GM08714 (cell line): ENCODE results near the gene NOS1AP.

Experiments used
- H3K4me3 ChIP-seq: fragments of 200-500 bp; sonication (Bioruptor generic); 2 replicates; pipeline ENCODE4 v1.5.1; 2014; ENCODE audit warnings: mild to moderate bottlenecking, low read length, inconsistent platforms
- ZNF274 ChIP-seq: IDR thresholded peaks from 2 replicates; pipeline ENCODE4 v1.6.1; 2012; ENCODE audit warnings: mild to moderate bottlenecking, low read depth, low read length

The NOS1AP gene

DNA sequence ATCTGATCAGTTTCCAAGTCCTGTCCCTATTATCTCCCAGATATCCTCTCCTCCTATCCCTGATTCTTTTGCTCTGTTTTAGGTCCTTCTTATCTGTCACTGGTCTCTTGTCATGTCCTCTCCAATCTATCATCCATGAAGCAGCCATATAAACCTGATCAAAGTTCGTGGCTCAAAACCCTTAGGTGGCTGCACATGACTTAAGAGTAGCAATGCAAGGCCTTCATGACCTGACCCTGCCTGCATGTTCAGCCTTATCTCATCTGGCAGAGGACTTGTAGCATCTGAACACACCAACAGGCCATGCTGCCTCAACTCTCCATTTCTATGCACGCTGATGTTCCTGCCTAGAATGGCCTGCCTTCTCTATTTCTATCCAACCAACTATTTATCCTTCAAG, 65.2 kb downstream of the NOS1AP start:
- H3K4me3 ChIP-seq, result no peak overlapping the region
- no peak for TF ChIP-seq ZNF274

DNA sequence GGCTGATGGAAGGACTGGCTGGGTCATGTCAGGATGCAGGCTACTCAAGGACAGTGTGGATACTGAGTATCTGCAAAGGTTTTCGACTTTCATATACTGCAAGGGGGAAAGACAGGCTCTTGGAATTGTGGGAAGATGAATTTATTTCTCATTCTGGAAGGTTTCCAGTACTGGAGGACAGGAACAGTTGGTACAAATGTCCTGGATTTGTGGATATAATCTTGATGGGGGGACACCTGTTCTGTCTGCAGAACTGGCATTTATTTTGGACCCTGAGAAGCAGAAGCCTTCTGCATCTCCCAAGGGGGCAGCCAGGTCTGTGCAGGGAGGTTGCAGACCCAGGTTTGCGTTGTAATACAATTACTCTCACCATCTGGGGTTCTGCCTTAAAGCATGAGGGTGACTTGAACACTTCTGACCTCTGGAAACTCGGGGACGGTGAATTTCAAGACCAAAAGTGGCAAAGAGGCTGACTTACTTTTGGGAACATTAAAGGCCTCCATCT, 65.8 kb downstream of the NOS1AP start:
- no peak overlapping the region for H3K4me3 ChIP-seq
- TF ChIP-seq ZNF274, result no peak

DNA sequence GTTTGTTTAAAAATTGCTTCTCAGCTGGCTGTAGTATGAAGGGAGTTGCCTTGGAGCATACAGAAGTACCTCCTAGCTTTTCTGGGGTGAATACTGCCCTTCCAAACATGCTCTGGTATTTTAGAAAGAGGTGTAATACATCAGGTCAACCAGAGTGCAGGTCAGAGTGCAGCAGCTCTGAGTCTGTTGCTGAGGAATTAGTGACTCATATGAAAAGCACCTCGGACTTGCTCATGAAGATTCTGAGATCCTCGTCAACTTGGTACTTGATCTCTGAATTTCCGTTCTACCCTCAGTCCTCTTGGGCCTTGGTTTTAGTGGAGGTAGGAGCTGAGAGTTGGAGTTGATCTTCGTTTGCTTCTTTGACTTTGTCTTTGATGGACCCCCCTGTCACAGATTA, 67.3 kb downstream of the NOS1AP start:
- H3K4me3 ChIP-seq, result no peak overlapping the region
- no peak for TF ChIP-seq ZNF274

DNA sequence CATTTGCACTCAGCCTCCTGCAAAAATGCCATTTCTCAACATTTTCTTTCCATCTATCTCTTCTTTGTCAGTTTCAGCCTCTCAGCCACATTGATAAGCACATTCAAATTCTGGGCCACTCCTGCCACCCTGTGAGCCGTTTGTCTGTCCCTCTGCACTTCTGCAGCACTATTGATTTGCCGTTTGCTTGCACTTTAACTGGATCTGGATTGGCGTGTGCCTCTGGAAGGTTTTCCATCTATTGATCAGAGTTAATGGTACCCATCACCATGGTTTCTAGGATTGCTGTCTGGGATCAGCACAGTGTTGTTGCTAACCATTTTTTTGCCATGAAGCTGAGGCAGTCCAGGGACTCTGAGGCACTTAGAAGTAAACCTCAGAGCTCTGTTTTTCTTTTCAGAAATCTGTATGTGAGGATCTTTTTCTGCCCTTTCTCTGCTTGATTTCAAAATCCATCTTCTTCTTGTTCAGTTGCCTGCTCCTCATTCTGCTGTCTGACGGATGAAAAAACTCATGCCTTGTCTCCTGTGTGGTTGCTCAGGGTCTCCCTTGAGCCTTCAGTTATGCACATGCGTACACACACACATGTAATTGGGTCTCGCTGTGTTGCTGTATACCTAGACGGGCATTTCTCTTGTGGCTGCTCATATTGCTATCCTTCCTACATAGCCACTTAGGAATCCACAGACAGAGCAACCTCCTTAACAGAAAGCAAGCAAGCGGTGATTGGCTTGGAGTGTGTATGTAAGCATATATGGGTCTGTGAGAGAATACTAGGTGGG, 67.9 kb downstream of the NOS1AP start:
- no peak for TF ChIP-seq ZNF274
- H3K4me3 ChIP-seq, result no peak overlapping the region

DNA sequence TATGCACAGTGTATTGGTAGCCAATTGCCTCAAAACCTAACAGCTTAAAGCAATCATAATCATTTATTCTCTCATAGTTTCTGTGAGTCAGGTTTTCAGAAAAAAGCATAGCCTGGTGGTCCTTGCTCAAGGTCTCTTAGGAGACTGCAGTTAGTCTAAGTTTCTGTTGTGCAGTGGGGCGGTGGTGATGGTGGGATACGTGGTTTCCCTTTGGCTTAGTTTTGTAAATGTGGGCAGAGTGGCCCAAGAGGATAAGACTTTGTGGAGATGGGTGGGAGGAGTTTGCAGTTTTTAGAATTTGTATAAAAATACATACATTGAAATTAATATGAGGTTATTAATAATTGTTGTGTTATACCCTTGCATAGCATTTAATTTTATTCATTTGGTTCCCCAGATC, 68.6 kb downstream of the NOS1AP start:
- no peak overlapping the region for H3K4me3 ChIP-seq
- TF ChIP-seq ZNF274, result no peak

DNA sequence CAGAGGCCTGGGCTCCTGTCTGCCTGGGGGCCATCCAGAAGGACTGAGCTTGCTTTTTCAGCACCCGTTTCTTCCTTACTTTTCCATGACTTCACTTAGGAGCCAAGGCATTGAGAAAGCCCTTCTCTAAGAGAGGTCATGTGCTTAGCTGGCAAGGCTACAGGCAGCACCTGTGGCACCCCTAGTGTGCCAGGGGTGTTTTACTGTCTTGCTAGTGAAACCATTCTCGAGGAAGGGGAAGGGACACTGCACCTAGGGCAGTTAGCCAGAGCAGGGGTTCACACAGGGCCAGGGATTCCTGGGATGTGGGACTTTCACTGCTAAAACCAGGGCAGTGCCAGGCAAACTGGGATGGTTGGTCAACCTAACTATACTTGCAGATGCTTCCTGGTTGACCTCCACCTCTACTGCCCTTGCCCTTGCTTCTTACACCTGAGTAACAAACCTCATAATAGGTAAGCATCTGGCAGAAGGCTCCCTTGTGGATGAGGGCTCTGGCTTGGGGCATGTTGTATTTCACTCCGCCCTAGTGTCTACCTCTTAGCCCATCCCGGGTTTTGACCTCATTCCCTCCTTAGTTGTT, 69.2 kb downstream of the NOS1AP start:
- TF ChIP-seq ZNF274, result no peak

DNA sequence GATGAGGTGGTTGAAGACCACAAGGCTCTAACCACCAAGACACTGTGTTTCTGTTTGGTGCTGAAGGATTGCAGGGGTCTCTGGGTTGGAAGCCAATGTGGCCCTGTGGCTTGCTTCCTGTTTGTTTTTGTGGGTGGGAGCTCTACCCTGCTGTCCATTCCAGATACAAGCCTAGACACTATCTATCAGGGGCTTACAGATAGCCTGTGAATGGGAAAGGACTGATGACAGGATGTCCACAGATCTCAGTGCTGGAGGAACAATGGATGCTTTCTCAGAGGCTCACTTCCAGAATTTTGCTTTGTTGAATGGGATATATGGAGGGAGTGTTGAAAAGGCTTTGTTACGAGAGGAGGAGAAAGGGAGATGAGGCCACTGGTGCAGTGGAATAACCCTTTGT, 69.7 kb downstream of the NOS1AP start:
- H3K4me3 ChIP-seq, result no peak overlapping the region
- no peak for TF ChIP-seq ZNF274

More for the DNA sequence above, 69.2 kb downstream of the NOS1AP start:
- H3K4me3 ChIP-seq, result no peak overlapping the region

DNA sequence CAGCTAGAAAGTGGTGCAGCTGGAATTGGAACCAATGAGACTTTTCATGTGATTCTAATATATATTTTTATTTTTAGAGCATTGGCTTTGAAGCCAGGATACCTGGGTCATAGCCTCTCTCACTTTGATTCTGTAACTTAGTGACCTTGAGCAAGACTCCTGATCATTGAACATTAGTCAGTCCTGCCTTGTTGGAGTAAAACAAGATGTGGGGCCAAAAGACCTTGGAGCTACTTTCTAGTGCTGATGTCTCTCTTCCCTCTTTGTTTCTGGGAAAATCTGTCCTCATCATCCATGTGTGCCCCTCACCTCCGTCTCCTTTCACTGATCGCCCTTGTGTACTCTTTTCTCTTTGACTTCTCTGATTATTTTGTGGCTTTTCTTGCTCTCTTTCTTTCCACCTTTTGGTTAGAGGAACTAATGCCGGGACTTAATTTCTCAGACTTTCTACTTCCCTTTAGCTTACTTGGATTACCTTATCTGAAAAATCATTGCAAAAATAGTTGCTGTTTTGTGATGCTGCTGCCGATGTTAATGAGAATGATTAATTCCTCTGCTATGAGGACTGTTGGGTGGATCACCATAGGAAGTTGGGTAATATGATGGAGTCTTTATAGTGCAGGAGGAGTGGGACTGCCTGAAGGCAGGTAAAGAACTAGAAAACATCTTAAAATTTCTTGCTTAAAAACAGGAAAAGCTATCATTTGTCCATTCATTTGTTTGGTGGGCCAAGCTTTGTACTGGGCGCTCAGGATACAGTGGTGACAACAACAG, 72.0 kb downstream of the NOS1AP start:
- TF ChIP-seq ZNF274, result no peak
- no peak overlapping the region for H3K4me3 ChIP-seq

DNA sequence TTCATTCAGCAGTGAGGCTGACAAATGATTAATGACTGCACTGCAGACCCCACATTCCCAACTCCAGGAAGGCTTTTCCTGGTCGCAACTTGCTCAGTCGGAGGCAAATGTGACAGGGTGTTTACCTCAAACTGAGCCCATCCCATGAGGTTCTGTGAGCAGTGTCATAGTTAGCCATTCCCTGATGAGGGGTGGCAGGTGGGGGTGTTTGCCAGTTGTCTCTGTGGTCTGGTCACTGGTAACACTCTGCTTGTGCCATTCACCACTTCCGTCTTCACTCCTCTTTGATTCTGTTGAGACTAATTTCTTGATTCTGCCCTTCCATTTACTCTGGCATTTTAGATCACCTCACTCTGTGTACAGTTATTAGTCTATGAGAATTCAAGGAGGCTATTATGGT, 73.5 kb downstream of the NOS1AP start:
- no peak for TF ChIP-seq ZNF274
- no peak overlapping the region for H3K4me3 ChIP-seq

DNA sequence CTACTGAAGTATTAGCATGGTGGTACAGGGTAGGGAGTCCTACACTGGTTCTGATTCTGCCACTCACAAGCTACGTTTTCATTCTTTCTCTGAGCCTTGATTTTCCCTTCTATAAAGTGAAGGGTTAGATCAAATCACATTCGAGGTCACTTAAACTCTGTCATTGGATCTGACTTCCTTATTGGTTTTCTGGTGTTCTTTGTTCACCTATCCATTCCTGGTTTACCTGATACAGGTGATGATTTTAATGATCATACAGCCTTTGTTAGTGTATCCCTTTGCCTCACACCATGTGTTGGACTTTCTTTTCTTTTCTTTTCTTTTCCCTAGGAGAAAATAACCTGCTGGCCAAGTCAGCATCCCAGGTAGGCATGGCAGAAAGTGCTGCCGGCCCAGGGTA, 74.8 kb downstream of the NOS1AP start:
- TF ChIP-seq ZNF274, result no peak
- no peak overlapping the region for H3K4me3 ChIP-seq

DNA sequence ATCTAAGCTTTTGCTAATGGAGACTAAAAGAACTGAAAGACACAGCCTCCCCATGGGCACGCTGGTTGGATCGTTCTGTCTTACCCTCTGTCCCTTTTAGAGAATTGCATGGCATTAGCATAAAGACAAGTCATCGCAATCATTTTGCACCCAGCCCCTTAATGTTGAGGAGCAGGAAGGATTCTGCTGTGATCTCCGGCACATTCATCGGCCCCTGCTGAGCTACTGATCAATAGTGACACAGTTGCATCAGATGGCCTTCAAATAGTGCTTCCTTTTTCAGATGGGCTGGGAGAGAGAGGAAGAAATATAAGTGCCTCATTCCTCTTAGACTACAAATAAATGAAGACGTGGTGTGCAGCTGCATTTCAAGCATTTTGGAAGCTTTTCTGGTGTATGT, 75.4 kb downstream of the NOS1AP start:
- H3K4me3 ChIP-seq, result no peak overlapping the region
- TF ChIP-seq ZNF274, result no peak

DNA sequence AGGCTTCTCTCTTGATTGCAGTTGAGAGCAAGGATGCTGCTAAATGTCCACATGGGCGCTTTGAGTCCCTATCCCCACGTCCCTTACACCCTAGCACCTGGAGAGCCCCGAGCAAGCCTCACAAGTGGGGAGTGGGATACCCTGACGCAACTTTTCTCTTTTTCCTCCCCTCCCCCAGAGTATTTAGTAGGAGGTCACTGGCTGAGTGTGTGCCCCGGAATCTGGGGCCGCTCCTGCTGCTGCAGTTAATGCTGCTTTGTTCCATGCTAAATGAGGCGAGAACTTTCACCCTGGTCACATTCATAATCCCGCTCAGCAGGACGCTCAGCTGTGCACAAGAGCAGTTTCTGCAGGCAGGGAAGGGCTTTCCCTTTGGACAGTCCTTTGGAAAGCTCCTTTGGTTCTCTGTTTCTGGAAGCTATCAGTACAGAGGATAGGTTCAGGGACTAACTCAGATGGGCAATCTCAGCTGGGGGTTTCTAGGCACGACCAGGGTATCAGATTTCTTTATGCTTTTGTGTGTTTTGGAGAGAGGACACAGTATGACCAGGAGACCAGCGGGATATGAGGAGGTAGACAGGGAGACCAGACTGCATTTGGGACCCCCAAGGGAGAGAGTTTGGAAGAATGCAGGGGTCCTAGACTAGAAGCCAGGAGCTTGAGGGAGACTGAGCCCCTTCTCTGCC, 75.9 kb downstream of the NOS1AP start:
- H3K4me3 ChIP-seq, result no peak overlapping the region
- TF ChIP-seq ZNF274, result no peak

DNA sequence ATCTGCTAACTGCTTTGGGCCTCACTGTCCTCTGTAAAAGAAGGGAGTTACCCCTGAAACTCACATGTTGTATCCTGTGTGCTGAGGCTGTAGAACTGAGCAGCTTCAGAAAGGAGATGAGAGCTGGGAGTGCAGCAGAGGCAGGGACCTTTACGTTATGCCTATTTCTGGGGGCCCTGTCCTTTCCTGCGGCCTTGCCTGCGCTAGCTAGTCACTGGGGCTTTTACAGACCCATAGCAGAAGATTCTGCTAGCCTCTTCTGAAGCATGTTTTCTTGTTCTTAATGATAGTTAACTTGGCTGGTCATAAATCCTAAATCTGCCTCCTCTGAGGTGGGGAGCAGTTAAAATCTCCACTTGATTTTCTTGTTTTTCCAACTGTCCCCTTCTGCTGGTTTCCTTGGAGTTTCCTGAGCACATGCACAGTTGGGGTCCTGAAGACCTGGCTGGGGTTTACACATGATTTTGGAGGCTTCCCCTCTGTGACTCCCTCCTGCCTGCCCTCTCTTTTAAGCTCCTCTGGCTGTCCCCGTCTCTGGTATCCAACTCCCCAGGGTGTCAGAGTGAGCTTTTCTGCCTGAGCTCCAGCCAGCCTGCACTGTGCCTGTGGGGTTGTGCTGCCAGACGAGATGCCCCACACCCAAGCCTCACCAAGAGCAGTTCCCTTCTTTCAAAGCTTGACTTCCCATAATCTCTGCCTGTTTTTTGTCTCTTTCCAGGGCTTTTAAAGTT, 76.6 kb downstream of the NOS1AP start:
- H3K4me3 ChIP-seq, result no peak overlapping the region
- TF ChIP-seq ZNF274, result no peak

DNA sequence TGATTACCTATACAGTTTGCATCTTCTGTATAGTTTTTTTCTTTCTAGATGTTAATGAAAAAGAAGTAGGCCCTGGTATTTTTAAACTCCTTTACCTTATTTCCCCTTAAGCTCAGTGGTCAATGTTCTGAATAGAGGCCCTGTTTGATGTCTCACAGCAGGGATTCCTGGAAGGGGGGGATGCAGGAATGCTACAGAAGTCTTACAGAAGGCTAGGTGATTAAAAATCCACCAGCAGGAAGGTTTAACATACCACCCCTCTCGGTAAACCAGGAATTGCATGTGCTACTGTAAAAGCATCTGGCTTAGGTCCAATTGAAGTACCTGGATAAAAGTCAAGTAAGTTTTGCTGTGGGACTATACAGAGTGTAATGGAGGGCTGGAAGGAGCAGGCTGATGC, 78.3 kb downstream of the NOS1AP start:
- H3K4me3 ChIP-seq, result no peak overlapping the region
- TF ChIP-seq ZNF274, result no peak

DNA sequence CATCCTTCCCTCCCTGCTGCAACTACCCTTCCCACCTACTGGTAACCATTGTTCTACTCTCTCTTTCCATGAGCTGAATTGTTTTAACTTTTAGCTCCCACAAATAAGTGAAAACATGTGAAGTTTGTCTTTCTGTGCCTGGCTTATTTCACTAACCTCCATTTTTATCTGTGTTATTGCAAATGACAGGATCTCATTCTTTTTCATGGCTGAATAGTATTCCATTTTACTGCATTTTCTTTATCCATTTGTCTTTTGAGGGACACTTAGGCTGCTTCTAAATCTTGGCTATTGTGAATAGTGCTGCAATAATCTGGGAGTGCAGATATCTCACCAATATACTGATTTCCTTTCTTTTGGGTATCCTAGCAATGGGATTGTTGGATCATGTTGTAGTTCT, 80.6 kb downstream of the NOS1AP start:
- no peak overlapping the region for H3K4me3 ChIP-seq
- no peak for TF ChIP-seq ZNF274
